Calu3 (cell line): ENCODE data around the gene FAM89A. TPM values are rescaled to one million over a fixed set of nuclear protein-coding genes. Genes with fewer than 3 reads are reported as not detected.
"Not testable (repeated sequence)": the region's sequence is repeated elsewhere in the genome, so short reads cannot be mapped to it uniquely, and the experiment has no call there.

Experiments
- BruUV-seq: library from RNA; stranded (reverse); fragments of 400-500 nt; replicated peaks from 2 replicates; lab custom pipeline; 2021; lab: Mats Ljungman, UMichigan
- CTCF ChIA-PET: fragments of 300-600 bp; sonication (Branson Sonifier 250); formaldehyde crosslinking; loops from one replicate; lab custom pipeline; 2022; ENCODE audit warnings: antibody characterized with exemption; lab: Charles Lee
- DNase-seq: peaks from one replicate; pipeline ENCODE4 v3.0.0; 2022
- H3K27ac Mint-ChIP-seq: one replicate; pipeline ENCODE4 v1.8.0; 2022; ENCODE audit warnings: mixed read lengths; ENCODE audit not compliant: unreplicated experiment
- H3K27me3 Mint-ChIP-seq: one replicate; pipeline ENCODE4 v1.8.0; 2022; ENCODE audit warnings: mixed read lengths; ENCODE audit not compliant: unreplicated experiment
- H3K36me3 Mint-ChIP-seq: one replicate; pipeline ENCODE4 v1.8.0; 2022; ENCODE audit warnings: mild to moderate bottlenecking, moderate library complexity, mixed read lengths; ENCODE audit not compliant: insufficient read depth, unreplicated experiment
- H3K4me1 Mint-ChIP-seq: one replicate; pipeline ENCODE4 v1.8.0; 2022; ENCODE audit warnings: mild to moderate bottlenecking, low read depth, mixed read lengths; ENCODE audit not compliant: unreplicated experiment
- H3K4me3 Mint-ChIP-seq: one replicate; pipeline ENCODE4 v1.8.0; 2022; ENCODE audit warnings: mild to moderate bottlenecking, low read depth, moderate library complexity, mixed read lengths; ENCODE audit not compliant: unreplicated experiment
- H3K9me3 Mint-ChIP-seq: one replicate; pipeline ENCODE4 v1.8.0; 2022; ENCODE audit warnings: low read depth, mixed read lengths; ENCODE audit not compliant: unreplicated experiment
- intact Hi-C: fragments of 100-400 bp; cut with micrococcal nuclease; formaldehyde crosslinking; loops from one replicate; pipeline ENCODE4 v1.10.0; 2022; ENCODE audit not compliant: unreplicated experiment
- total RNA-seq: library from RNA; stranded (reverse); gene quantifications from 2 replicates; pipeline ENCODE4 v1.2.3, GENCODE V29; 2022
- TF ChIP-seq, protein P1 (sequence below): fragments of 200-600 bp; IDR thresholded peaks from one replicate; pipeline ENCODE4 v1.8.0; 2022; ENCODE audit warnings: antibody characterized with exemption; ENCODE audit not compliant: unreplicated experiment

FAM89A gene
- total RNA-seq, 1 experiment from 2014 or later: 12.3 TPM

DNA sequence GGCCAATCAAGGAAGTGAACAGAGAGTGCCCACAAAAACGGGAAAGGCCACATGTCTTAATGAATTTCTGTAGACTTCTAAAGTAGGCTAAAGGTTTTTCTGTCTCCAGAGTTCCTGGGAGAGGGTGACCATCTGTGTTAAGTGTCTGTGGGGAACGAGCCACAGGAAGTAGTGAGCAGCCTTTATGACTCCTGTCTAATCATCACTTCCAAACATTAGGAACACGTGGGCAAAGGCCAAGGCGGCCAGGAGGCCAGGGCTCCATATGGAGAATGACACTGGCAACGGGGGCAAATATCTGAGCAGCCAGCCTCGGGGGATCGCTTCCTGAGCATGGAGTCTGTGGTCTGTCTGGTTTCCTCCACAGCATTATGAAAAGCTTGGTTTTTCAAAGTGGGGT lies 7.1 kb downstream of the FAM89A start:
- H3K9me3 Mint-ChIP-seq: no peaks in the 10 kb centered on the region
- intact Hi-C loops: loop anchor here (10.0 kb wide), 1 partner anchor 162 kb away; no protein-coding TSS in a partner anchor
- H3K4me1 Mint-ChIP-seq: peaks cover 16% of the 10 kb centered on the region

DNA sequence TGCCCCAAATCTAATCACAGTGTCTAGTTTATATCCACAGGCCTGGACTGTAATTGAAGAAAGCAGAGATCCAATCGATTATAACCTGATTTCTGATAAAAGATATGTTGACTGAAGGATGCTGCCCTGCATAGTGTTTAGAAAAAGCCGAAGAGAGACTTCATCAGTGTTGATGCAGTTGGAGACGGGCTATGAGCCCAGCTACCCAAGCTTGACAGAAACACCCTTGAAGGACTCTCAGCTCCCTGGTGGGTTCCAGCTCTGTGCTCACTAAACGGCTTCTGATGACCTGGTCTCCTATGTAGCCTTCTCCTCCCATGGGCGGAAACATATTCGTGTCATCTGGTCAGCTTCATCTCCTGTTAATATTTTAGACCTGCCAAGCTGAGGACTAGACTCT lies 10.2 kb downstream of the FAM89A start:
- Mint-ChIP-seq H3K4me3 (no peak overlapping the region), H3K27me3 (no peaks in the 10 kb centered on the region), H3K36me3 (no peaks in the 10 kb centered on the region), H3K27ac (no peak overlapping the region), H3K9me3 (no peaks in the 10 kb centered on the region), H3K4me1 (no peaks in the 10 kb centered on the region)
- DNase-seq: no peak
- no TSS peak for BruUV-seq
- CTCF ChIA-PET: no interaction called here
- TF ChIP-seq, protein P1, sequence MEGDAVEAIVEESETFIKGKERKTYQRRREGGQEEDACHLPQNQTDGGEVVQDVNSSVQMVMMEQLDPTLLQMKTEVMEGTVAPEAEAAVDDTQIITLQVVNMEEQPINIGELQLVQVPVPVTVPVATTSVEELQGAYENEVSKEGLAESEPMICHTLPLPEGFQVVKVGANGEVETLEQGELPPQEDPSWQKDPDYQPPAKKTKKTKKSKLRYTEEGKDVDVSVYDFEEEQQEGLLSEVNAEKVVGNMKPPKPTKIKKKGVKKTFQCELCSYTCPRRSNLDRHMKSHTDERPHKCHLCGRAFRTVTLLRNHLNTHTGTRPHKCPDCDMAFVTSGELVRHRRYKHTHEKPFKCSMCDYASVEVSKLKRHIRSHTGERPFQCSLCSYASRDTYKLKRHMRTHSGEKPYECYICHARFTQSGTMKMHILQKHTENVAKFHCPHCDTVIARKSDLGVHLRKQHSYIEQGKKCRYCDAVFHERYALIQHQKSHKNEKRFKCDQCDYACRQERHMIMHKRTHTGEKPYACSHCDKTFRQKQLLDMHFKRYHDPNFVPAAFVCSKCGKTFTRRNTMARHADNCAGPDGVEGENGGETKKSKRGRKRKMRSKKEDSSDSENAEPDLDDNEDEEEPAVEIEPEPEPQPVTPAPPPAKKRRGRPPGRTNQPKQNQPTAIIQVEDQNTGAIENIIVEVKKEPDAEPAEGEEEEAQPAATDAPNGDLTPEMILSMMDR: no peak
- intact Hi-C loops: loop anchor here (10.0 kb wide), 1 partner anchor 165 kb away; no protein-coding TSS in a partner anchor

More for the DNA sequence above, 7.1 kb downstream of the FAM89A start:
- CTCF ChIA-PET: interaction anchor here (0.6 to 1.6 kb wide), 2 partner anchors 26 to 276 kb away, joined by 3 read pairs; no protein-coding TSS in a partner anchor
- Mint-ChIP-seq H3K36me3 (no peaks in the 10 kb centered on the region), H3K4me3 (no peak overlapping the region), H3K27ac (no peak overlapping the region), H3K27me3 (no peaks in the 10 kb centered on the region)
- TF ChIP-seq, protein P1: no peak
- no TSS peak for BruUV-seq
- DNase-seq: no peak

DNA sequence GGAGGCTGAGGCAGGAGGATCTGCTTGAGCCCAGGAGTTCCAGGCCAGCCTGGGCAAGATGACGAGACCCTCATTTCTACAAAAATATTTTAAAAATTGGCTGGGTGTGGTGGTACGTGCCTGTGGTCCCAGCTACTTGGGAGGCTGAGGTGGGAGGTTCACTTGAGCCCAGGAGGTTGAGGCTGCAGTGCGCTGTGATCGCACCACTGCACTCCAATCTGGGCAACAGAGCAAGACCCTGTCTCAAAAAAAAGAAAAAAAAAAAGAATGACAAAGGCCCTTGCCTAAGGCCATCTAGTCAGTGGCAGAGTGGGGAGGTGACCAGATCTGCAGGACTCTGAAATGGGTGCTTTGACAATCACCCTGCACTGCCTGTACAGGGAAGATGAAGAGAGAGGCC lies 10.8 kb downstream of the FAM89A start:
- BruUV-seq, H3K36me3 Mint-ChIP-seq, H3K9me3 Mint-ChIP-seq, DNase-seq, H3K27ac Mint-ChIP-seq, CTCF ChIA-PET, H3K4me1 Mint-ChIP-seq, intact Hi-C loops, H3K4me3 Mint-ChIP-seq, H3K27me3 Mint-ChIP-seq: not testable (repeated sequence)

DNA sequence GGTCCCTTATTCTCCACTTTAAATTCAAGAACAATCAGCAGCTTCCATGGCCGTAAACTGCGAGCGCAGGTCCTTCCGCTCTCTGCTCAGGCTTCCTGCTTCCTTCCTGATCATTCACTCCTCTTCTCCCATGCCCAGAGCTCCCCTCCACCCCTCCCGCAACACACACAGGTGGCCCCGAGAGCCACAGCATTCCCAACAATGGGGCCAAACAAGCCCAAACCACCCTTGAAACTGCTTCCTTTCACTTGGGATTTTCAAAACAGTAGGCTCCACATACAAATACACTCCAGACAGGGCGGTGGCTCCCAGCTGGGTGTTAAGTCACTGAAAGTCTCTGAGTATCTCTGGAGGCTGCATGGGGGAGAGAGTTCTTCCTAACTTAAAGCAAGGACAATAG lies 11.4 kb downstream of the FAM89A start:
- no peaks in the 10 kb centered on the region for H3K36me3 Mint-ChIP-seq
- no peak for DNase-seq
- CTCF ChIA-PET: no interaction called here

DNA sequence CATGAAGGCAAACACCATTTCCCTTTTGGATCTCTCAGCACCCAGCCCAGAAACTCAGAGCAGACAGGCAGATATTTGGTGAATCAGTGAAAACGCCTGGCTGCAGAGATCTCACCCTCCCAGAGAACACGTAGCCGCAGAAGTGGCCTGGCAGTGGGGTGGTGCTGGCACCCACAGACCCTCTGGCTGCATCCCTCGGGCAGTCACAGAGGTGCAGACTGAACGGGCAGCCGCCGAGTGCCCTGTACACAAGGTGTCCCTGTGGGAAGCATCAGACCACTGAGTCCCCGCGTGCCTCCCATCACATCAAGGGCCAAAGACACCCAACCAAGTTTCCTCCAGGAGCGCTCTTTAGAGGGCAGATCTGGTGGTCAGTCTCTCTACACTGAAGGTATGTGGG lies 12.1 kb downstream of the FAM89A start:
- Mint-ChIP-seq H3K4me1 (no peaks in the 10 kb centered on the region), H3K36me3 (no peaks in the 10 kb centered on the region), H3K9me3 (no peaks in the 10 kb centered on the region), H3K27ac (no peak overlapping the region), H3K4me3 (no peak overlapping the region), H3K27me3 (no peaks in the 10 kb centered on the region)
- no TSS peak for BruUV-seq
- CTCF ChIA-PET: no interaction called here
- TF ChIP-seq, protein P1: no peak
- intact Hi-C loops: no loop called here
- no peak for DNase-seq

More for the DNA sequence above, 11.4 kb downstream of the FAM89A start:
- intact Hi-C loops: no loop called here
- Mint-ChIP-seq H3K9me3 (no peaks in the 10 kb centered on the region), H3K27me3 (no peaks in the 10 kb centered on the region), H3K4me3 (no peak overlapping the region), H3K27ac (no peak overlapping the region), H3K4me1 (no peaks in the 10 kb centered on the region)
- BruUV-seq: no TSS peak
- TF ChIP-seq, protein P1: no peak
